HepG2 (cell line): ENCODE data around the gene DNM1L. TPM values are rescaled to one million over a fixed set of nuclear protein-coding genes. Genes with fewer than 3 reads are reported as not detected.
A peak's percentile ranks its signal among the peaks of the same experiment; 100 is the strongest.

Source experiments
- EEA1 ChIP-seq: sonication (generic); formaldehyde crosslinking; IDR thresholded peaks from 2 replicates; pipeline ENCODE4 v1.5.1; 2020; ENCODE audit warnings: mild to moderate bottlenecking, missing genetic modification reagents, borderline replicate concordance
- HNRNPL ChIP-seq: fragments of 200-400 bp; formaldehyde crosslinking; IDR thresholded peaks from 2 replicates; pipeline ENCODE4 v1.6.1; 2017; ENCODE audit warnings: mild to moderate bottlenecking, low read depth, low read length
- HOXA3 ChIP-seq: sonication (generic); formaldehyde crosslinking; IDR thresholded peaks from 2 replicates; pipeline ENCODE4 v1.5.0; 2020; ENCODE audit warnings: missing genetic modification reagents
- MED8 ChIP-seq: sonication (generic); formaldehyde crosslinking; IDR thresholded peaks from 2 replicates; pipeline ENCODE4 v1.8.1; 2023; ENCODE audit warnings: mild to moderate bottlenecking, missing genetic modification reagents; ENCODE audit not compliant: insufficient replicate concordance
- MTA1 ChIP-seq: sonication (generic); formaldehyde crosslinking; IDR thresholded peaks from 2 replicates; pipeline ENCODE4 v1.4.0; 2020; ENCODE audit warnings: missing genetic modification reagents, mild to moderate bottlenecking, borderline replicate concordance
- RXRA ChIP-seq: sonication (generic); formaldehyde crosslinking; IDR thresholded peaks from 2 replicates; pipeline ENCODE4 v1.5.1; 2020; ENCODE audit warnings: missing genetic modification reagents
- SMYD3 ChIP-seq: sonication (generic); formaldehyde crosslinking; IDR thresholded peaks from 2 replicates; pipeline ENCODE4 v1.8.1; 2023; ENCODE audit warnings: mild to moderate bottlenecking, missing genetic modification reagents
- SOX5 ChIP-seq: IDR thresholded peaks from 2 replicates; pipeline ENCODE4 v1.6.1; 2016; ENCODE audit warnings: borderline replicate concordance
- SRSF4 ChIP-seq: fragments of 200-400 bp; formaldehyde crosslinking; IDR thresholded peaks from one replicate; pipeline ENCODE4 v1.6.1; 2018; ENCODE audit warnings: mild to moderate bottlenecking, low read depth, low read length, moderate library complexity; ENCODE audit not compliant: poor library complexity, severe bottlenecking
- YEATS2 ChIP-seq: sonication (generic); formaldehyde crosslinking; IDR thresholded peaks from 2 replicates; pipeline ENCODE4 v1.4.0; 2020; ENCODE audit warnings: missing genetic modification reagents, borderline replicate concordance
- ZFAT ChIP-seq: sonication (generic); formaldehyde crosslinking; conservative IDR thresholded peaks from 2 replicates; pipeline ENCODE4 v1.8.1; 2023; ENCODE audit warnings: missing genetic modification reagents, inconsistent platforms
- ZNF235 ChIP-seq: sonication (generic); formaldehyde crosslinking; IDR thresholded peaks from 2 replicates; pipeline ENCODE4 v1.8.1; 2023; ENCODE audit warnings: mild to moderate bottlenecking, missing genetic modification reagents, borderline replicate concordance
- ZNF292 ChIP-seq: sonication (generic); formaldehyde crosslinking; IDR thresholded peaks from 2 replicates; pipeline ENCODE4 v1.8.1; 2022; ENCODE audit warnings: mild to moderate bottlenecking, low read depth, missing genetic modification reagents, borderline replicate concordance
- ZNF317 ChIP-seq: sonication (generic); formaldehyde crosslinking; IDR thresholded peaks from 2 replicates; pipeline ENCODE4 v1.5.0; 2020; ENCODE audit warnings: mild to moderate bottlenecking, missing genetic modification reagents
- ZNF329 ChIP-seq: sonication (generic); formaldehyde crosslinking; IDR thresholded peaks from 2 replicates; pipeline ENCODE4 v1.9.0; 2021; ENCODE audit warnings: low read depth, mild to moderate bottlenecking, missing genetic modification reagents
- ZNF382 ChIP-seq: sonication (generic); formaldehyde crosslinking; IDR thresholded peaks from 2 replicates; pipeline ENCODE4 v1.5.0; 2020; ENCODE audit warnings: missing genetic modification reagents, mild to moderate bottlenecking, borderline replicate concordance
- ZNF510 ChIP-seq: sonication (generic); formaldehyde crosslinking; IDR thresholded peaks from 2 replicates; pipeline ENCODE4 v1.4.0; 2020; ENCODE audit warnings: low read depth, mild to moderate bottlenecking, missing genetic modification reagents
- ZNF674 ChIP-seq: sonication (generic); formaldehyde crosslinking; IDR thresholded peaks from 2 replicates; pipeline ENCODE4 v1.5.0; 2020; ENCODE audit warnings: low read depth, mild to moderate bottlenecking, missing genetic modification reagents
- ZNF772 ChIP-seq: sonication (generic); formaldehyde crosslinking; IDR thresholded peaks from 2 replicates; pipeline ENCODE4 v1.5.0; 2020; ENCODE audit warnings: mild to moderate bottlenecking, missing genetic modification reagents
- polyA plus RNA-seq, 8 experiments: library from polyadenylated mRNA; depleted of rRNA in 3 of 8; stranded (reverse) in 7 of 8; unstranded in 1 of 8; fragments of >200 nt; fragmentation: Illumina TruSeq in 4 of 8; extraction: Trizol in 4 of 8; gene quantifications; 2 replicates each; pipeline versions ENCODE4 v1.2.1 to v1.2.3, GENCODE V29; 2011 to 2016; ENCODE audit warnings: low read depth in 4 of 8, missing spikeins in 1 of 8, mixed read lengths in 1 of 8; ENCODE audit not compliant: insufficient read depth in 1 of 8
- total RNA-seq, 5 experiments: library from RNA; depleted of rRNA; stranded (reverse); fragments of >200 nt; fragmentation: Illumina TruSeq; extraction: Trizol; gene quantifications; 2 replicates each; pipeline ENCODE4 v1.2.3, GENCODE V29; 2016; ENCODE audit warnings: low read depth in 1 of 5
- TF ChIP-seq, protein P1 (sequence below): IDR thresholded peaks from 2 replicates; pipeline ENCODE4 v1.6.1; 2016; ENCODE audit warnings: control low read depth
- TF ChIP-seq, protein P2 (sequence below): sonication (generic); formaldehyde crosslinking; IDR thresholded peaks from 2 replicates; pipeline ENCODE4 v1.9.0; 2021; ENCODE audit warnings: missing genetic modification reagents, mild to moderate bottlenecking, borderline replicate concordance
- TF ChIP-seq, protein P3 (sequence below): sonication (generic); formaldehyde crosslinking; IDR thresholded peaks from 2 replicates; pipeline ENCODE4 v1.4.0; 2020; ENCODE audit warnings: mild to moderate bottlenecking, missing genetic modification reagents
- TF ChIP-seq, protein P4 (sequence below): sonication (generic); formaldehyde crosslinking; IDR thresholded peaks from 2 replicates; pipeline ENCODE4 v1.4.0; 2020; ENCODE audit warnings: missing genetic modification reagents

The DNM1L gene
- total and polyA plus RNA-seq, 2 of the 13 experiments (the other 11 are each of a cell fraction or from before 2014, with no cell fraction given), result 35.9 to 65.8 TPM

DNA sequence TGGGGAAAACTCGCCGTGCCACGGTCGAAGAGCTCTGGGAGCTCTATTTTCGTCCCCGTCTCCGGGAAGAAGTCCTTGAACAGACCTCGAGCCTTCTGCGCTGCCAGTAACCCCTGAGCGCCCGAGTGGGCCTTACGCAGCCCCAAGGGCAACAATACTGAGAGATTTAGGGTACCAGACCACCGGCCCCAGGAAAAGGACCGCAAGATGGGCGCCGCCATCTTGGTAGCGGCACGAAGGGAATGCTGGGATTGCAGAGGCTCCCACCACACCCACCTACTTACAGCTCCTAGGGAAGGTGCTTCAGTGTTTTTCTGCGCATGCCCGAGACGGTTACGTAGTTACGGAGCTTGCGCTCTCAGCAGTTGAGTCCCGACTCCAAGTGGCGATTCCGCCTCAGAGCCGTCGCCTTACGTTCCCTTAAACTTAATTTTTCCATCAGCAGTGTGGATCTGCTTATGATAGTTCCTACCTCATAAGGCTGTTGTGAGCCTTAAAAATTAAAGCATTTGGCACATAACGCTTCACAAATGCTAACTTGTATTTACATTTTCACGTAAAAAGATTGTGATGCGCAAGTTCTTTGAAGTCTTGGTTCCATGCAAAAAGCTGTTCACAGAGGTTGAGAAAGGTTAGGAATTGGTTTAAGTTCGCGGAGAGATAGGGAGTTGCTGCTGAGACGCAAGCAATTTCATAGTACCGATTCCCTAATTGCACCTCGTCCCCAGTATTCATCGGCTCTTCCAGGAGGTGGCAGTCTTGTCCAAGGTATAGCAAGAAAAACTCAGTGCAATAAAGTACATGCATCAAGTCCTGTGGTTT, 76.8 kb downstream of the DNM1L start, which contains the start of gene YARS2 (continued):
- TF ChIP-seq, protein P1, sequence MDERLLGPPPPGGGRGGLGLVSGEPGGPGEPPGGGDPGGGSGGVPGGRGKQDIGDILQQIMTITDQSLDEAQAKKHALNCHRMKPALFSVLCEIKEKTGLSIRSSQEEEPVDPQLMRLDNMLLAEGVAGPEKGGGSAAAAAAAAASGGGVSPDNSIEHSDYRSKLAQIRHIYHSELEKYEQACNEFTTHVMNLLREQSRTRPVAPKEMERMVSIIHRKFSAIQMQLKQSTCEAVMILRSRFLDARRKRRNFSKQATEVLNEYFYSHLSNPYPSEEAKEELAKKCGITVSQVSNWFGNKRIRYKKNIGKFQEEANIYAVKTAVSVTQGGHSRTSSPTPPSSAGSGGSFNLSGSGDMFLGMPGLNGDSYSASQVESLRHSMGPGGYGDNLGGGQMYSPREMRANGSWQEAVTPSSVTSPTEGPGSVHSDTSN (CRISPR knock-in tag), result no peak
- TF ChIP-seq SRSF4 (no peak), RXRA (CRISPR knock-in tag) (no peak), ZNF772 (CRISPR knock-in tag) (peak; percentile 16), YEATS2 (CRISPR knock-in tag) (peak; percentile 54; the same call in 1 of the 2 replicates), SMYD3 (0 out of 2 replicates have a peak, but pooled peaks have one; percentile 38), ZNF510 (no peak; the same call in 1 of the 2 replicates), ZNF292 (CRISPR knock-in tag) (no peak), HOXA3 (CRISPR knock-in tag) (peak; percentile 51), ZNF382 (CRISPR knock-in tag) (no peak), ZNF235 (CRISPR knock-in tag) (no peak), MED8 (CRISPR knock-in tag) (peak; percentile 33), EEA1 (CRISPR knock-in tag) (no peak), ZNF674 (CRISPR knock-in tag) (no peak), ZNF329 (CRISPR knock-in tag) (no peak), SOX5 (CRISPR knock-in tag) (peak; percentile 20; the same call in 1 of the 2 replicates), MTA1 (no peak), ZNF317 (peak; percentile 30), HNRNPL (no peak), ZFAT (no peak)
- TF ChIP-seq, protein P2, sequence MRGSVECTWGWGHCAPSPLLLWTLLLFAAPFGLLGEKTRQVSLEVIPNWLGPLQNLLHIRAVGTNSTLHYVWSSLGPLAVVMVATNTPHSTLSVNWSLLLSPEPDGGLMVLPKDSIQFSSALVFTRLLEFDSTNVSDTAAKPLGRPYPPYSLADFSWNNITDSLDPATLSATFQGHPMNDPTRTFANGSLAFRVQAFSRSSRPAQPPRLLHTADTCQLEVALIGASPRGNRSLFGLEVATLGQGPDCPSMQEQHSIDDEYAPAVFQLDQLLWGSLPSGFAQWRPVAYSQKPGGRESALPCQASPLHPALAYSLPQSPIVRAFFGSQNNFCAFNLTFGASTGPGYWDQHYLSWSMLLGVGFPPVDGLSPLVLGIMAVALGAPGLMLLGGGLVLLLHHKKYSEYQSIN, result no peak
- TF ChIP-seq, protein P3, sequence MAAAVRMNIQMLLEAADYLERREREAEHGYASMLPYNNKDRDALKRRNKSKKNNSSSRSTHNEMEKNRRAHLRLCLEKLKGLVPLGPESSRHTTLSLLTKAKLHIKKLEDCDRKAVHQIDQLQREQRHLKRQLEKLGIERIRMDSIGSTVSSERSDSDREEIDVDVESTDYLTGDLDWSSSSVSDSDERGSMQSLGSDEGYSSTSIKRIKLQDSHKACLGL (CRISPR knock-in tag), result 0 out of 2 replicates have a peak, but pooled peaks have one; percentile 28
- TF ChIP-seq, protein P4, sequence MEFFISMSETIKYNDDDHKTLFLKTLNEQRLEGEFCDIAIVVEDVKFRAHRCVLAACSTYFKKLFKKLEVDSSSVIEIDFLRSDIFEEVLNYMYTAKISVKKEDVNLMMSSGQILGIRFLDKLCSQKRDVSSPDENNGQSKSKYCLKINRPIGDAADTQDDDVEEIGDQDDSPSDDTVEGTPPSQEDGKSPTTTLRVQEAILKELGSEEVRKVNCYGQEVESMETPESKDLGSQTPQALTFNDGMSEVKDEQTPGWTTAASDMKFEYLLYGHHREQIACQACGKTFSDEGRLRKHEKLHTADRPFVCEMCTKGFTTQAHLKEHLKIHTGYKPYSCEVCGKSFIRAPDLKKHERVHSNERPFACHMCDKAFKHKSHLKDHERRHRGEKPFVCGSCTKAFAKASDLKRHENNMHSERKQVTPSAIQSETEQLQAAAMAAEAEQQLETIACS (CRISPR knock-in tag), result no peak
